Kidney (tissue), 14 donors: Measurements from ENCODE around the gene POLR1C. TPM values are rescaled to one million over a fixed set of nuclear protein-coding genes. Genes with fewer than 3 reads are reported as not detected.
"Not testable (repeated sequence)": the region's sequence is repeated elsewhere in the genome, so short reads cannot be mapped to it uniquely, and the experiment has no call there.

Experiments used
- DNase-seq, 5 donors: peaks; one replicate each; pipeline ENCODE4 v3.0.0-alpha.2; 2013 to 2020
- FAIRE-seq: peaks from 2 replicates; lab custom pipeline; 2012; peaks lifted over from hg19 to GRCh38; lab: Jason Lieb, UNC
- H3K27ac ChIP-seq, 2 donors: one replicate each; pipeline ENCODE4 v1.7.0; 2013; ENCODE audit warnings: low read depth in 2 of 2, low read length in 2 of 2, inconsistent platforms in 1 of 2
- H3K27me3 ChIP-seq: one replicate; pipeline ENCODE4 v1.7.1; 2013; ENCODE audit warnings: low read length, inconsistent platforms; ENCODE audit not compliant: control insufficient read depth, insufficient read depth
- H3K36me3 ChIP-seq, 3 donors: one replicate each; pipeline versions ENCODE4 v1.7.0 to v1.7.1; 2013; ENCODE audit warnings: low read length in 3 of 3, control low read depth in 1 of 3, inconsistent platforms in 1 of 3; ENCODE audit not compliant: insufficient read depth in 3 of 3, control insufficient read depth in 2 of 3
- H3K4me1 ChIP-seq, 3 donors: one replicate each; pipeline versions ENCODE4 v1.7.0 to v1.7.1; 2013; ENCODE audit warnings: low read length in 3 of 3, inconsistent platforms in 1 of 3, low read depth in 1 of 3; ENCODE audit not compliant: control insufficient read depth in 2 of 3, insufficient read depth in 2 of 3
- H3K4me3 ChIP-seq, 3 donors: one replicate each; pipeline versions ENCODE4 v1.7.0 to v1.8.1; 2013; ENCODE audit warnings: low read length in 3 of 3, control low read depth in 1 of 3, inconsistent platforms in 1 of 3
- H3K9ac ChIP-seq, 3 donors: one replicate each; pipeline versions ENCODE4 v1.7.0 to v1.7.1; 2013; ENCODE audit warnings: low read length in 3 of 3, control low read depth in 1 of 3, inconsistent platforms in 1 of 3
- H3K9me3 ChIP-seq, 3 donors: one replicate each; pipeline versions ENCODE4 v1.7.0 to v1.7.1; 2013; ENCODE audit warnings: low read length in 3 of 3, control low read depth in 1 of 3, inconsistent platforms in 1 of 3; ENCODE audit not compliant: control insufficient read depth in 2 of 3, insufficient read depth in 1 of 3
- CTCF ChIP-seq: IDR thresholded peaks from 3 replicates; pipeline ENCODE4 v1.5.1; 2012; ENCODE audit warnings: mild to moderate bottlenecking, moderate library complexity, borderline replicate concordance; ENCODE audit not compliant: insufficient read depth; ENCODE audit errors: extremely low read depth
- intact Hi-C: fragments of 100-400 bp; cut with DNase I; formaldehyde crosslinking; loops from one replicate; pipeline ENCODE4 v1.11.1; 2022
- polyA plus RNA-seq: library from polyadenylated mRNA; stranded (reverse); fragments of 350-450 nt; fragmentation: Illumina TruSeq; extraction: RNeasy Lipid Tissue Mini Kit (QIAGEN cat#74804); gene quantifications from one replicate; pipeline ENCODE4 v1.2.3, GENCODE V29; 2014; ENCODE audit warnings: low read depth, low replicate concordance; ENCODE audit not compliant: insufficient read depth
- total RNA-seq: library from RNA; stranded (reverse); fragmentation: NEBNext Ultra II Directional; extraction: Animal tissue kit (Norgen Biotek cat#: 25700); gene quantifications from one replicate; pipeline ENCODE4 v1.2.1, GENCODE V29; 2021
- donor health status: control.
- donor health status: control.
- donor health status: control.
- donor health status: control.
- donor health status: control.
- donor health status: DM: yes; HTN: yes; CAD: no.
- donor health status: Normal renal cell carcinoma (clear cell type).

The POLR1C gene
- total and polyA plus RNA-seq, 2 donors from 2014 or later, result 27.5 to 41.3 TPM

- Histone ChIP-seq H3K9me3 (no peaks in the 10 kb centered on the region), H3K4me1 (no peaks in the 10 kb centered on the region), H3K9ac (no peak overlapping the region), H3K27ac (no peak overlapping the region), H3K4me3 (no peak overlapping the region), H3K27me3 (no peaks in the 10 kb centered on the region), H3K36me3 (peaks cover 16 to 76% (median 70%) of the 10 kb centered on the region in 3 donors)
- FAIRE-seq (no peak), DNase-seq (no peak)
- TF ChIP-seq CTCF, result no peak
- intact Hi-C loops, result no loop called here
These were observed 7.6 kb downstream of the POLR1C start for GRCh38 chr6:43524483-43524961.

GRCh38 chr6:43532201-43532600 is 15.3 kb downstream of the POLR1C start:
- intact Hi-C loops, result no loop called here
- peaks cover 5 to 22% (median 18%) of the 10 kb centered on the region in 3 donors for H3K36me3 ChIP-seq
- no peak for FAIRE-seq
- no peak overlapping the region for H3K4me3 ChIP-seq
- no peaks in the 10 kb centered on the region for H3K9me3 ChIP-seq
- H3K9ac ChIP-seq, result no peak overlapping the region
- no peak overlapping the region for H3K27ac ChIP-seq
- no peak for DNase-seq
- H3K27me3 ChIP-seq, result no peaks in the 10 kb centered on the region
- no peak for TF ChIP-seq CTCF
- no peaks in the 10 kb centered on the region for H3K4me1 ChIP-seq

- H3K27ac ChIP-seq, H3K27me3 ChIP-seq, H3K36me3 ChIP-seq, H3K9ac ChIP-seq, H3K4me3 ChIP-seq, DNase-seq, H3K9me3 ChIP-seq, H3K4me1 ChIP-seq, FAIRE-seq, intact Hi-C loops: not testable (repeated sequence)
These were observed 22.1 kb downstream of the POLR1C start for GRCh38 chr6:43538986-43539385.

- H3K27ac ChIP-seq, H3K36me3 ChIP-seq, DNase-seq, H3K4me1 ChIP-seq, FAIRE-seq, H3K4me3 ChIP-seq, H3K9ac ChIP-seq, intact Hi-C loops, H3K9me3 ChIP-seq, H3K27me3 ChIP-seq: not testable (repeated sequence)
These were observed 22.5 kb downstream of the POLR1C start for GRCh38 chr6:43539409-43539808.
